Measurements from ENCODE around the gene HIGD1B. TPM values are rescaled to one million over a fixed set of nuclear protein-coding genes. Genes with fewer than 3 reads are reported as not detected.

Gene HIGD1B
- total RNA-seq, 4 donors from 2014 or later = not detected

- 86% methylated on average over 15 of the region's 15 CpGs for WGBS, 2 donors
- no peaks in the 10 kb centered on the region for H3K9me3 ChIP-seq
- DNase-seq = no peak
- H3K27ac ChIP-seq = no peak overlapping the region
- H3K4me3 ChIP-seq (replicated peaks in 1 of 3) = no peak overlapping the region
- H3K36me3 ChIP-seq = no peaks in the 10 kb centered on the region
- peaks cover 5 to 9% of the 10 kb centered on the region in 2 donors for H3K4me1 ChIP-seq
- H3K27me3 ChIP-seq = peaks cover 27% of the 10 kb centered on the region
- TF ChIP-seq POLR2A (IDR thresholded peaks at IDR 0.05) = no peak
- no peak for TF ChIP-seq CTCF (IDR thresholded peaks at IDR 0.05)
- intact Hi-C loops (cut with DNase I) = no loop called here
Observed at GRCh38 chr17:44826123-44826790, 21.4 kb upstream of the HIGD1B start.

GRCh38 chr17:44827863-44828262, 19.8 kb upstream of the HIGD1B start:
- 75 to 77% methylated on average over 1 of the region's 1 CpG for WGBS, 2 donors
- peaks cover 5 to 9% of the 10 kb centered on the region in 2 donors for H3K4me1 ChIP-seq
- H3K9me3 ChIP-seq = no peaks in the 10 kb centered on the region
- TF ChIP-seq POLR2A (IDR thresholded peaks at IDR 0.05) (no peak), CTCF (IDR thresholded peaks at IDR 0.05) (no peak)
- H3K4me3 ChIP-seq (replicated peaks in 1 of 3) = no peak overlapping the region
- no peak for DNase-seq
- H3K27ac ChIP-seq = no peak overlapping the region
- intact Hi-C loops (cut with DNase I) = no loop called here
- peaks cover 27% of the 10 kb centered on the region for H3K27me3 ChIP-seq
- no peaks in the 10 kb centered on the region for H3K36me3 ChIP-seq

- peaks cover 27% of the 10 kb centered on the region for H3K27me3 ChIP-seq
- 5 to 8% methylated on average over 21 of the region's 21 CpGs for WGBS, 2 donors
Observed at GRCh38 chr17:44828919-44829522, 18.7 kb upstream of the HIGD1B start.

GRCh38 chr17:44829523-44830358, 17.9 kb upstream of the HIGD1B start, which contains the start of gene GJC1:
TSS of gene GJC1 (minus strand) at chr17:44830287. CDS start at chr17:44805817, 24,470 bp downstream.
- peak in 1 of 2 donors; percentile 7 for DNase-seq
- peaks cover 27% of the 10 kb centered on the region for H3K27me3 ChIP-seq

More at GRCh38 chr17:44828919-44829522, 18.7 kb upstream of the HIGD1B start:
- no peaks in the 10 kb centered on the region for H3K9me3 ChIP-seq
- intact Hi-C loops (cut with DNase I) = no loop called here
- DNase-seq = no peak
- H3K4me1 ChIP-seq = peaks cover 5 to 9% of the 10 kb centered on the region in 2 donors
- no peaks in the 10 kb centered on the region for H3K36me3 ChIP-seq
- no peak for TF ChIP-seq CTCF (IDR thresholded peaks at IDR 0.05)
- TF ChIP-seq POLR2A (IDR thresholded peaks at IDR 0.05) = no peak
- peak overlapping the region in 1 of 3 donors; percentile 50 for H3K4me3 ChIP-seq (replicated peaks in 1 of 3)
- peak overlapping the region in 2 of 3 donors; percentile 57 to 70 for H3K27ac ChIP-seq

More at GRCh38 chr17:44829523-44830358, 17.9 kb upstream of the HIGD1B start, which contains the start of gene GJC1:
- H3K4me1 ChIP-seq = peaks cover 5 to 9% of the 10 kb centered on the region in 2 donors
- no peak for TF ChIP-seq POLR2A (IDR thresholded peaks at IDR 0.05)
- TF ChIP-seq CTCF (IDR thresholded peaks at IDR 0.05) = no peak
- peak within 1 kb of the TSS in 2 of 3 donors; percentile 57 to 70 for H3K27ac ChIP-seq
- no peaks in the 10 kb centered on the region for H3K36me3 ChIP-seq
- no peaks in the 10 kb centered on the region for H3K9me3 ChIP-seq
- 2% methylated on average over 17 to 54 of the region's 123 CpGs for WGBS, 2 donors
- intact Hi-C loops (cut with DNase I) = no loop called here
- peak within 1 kb of the TSS in 1 of 3 donors; percentile 50 for H3K4me3 ChIP-seq (replicated peaks in 1 of 3)
